Measurements from ENCODE around the gene SBDS.

SBDS gene

GRCh38 chr7:66960192-66960591 is 35.2 kb downstream of the SBDS start:
- peaks cover 17% of the 10 kb centered on the region for H3K36me3 ChIP-seq (ENCODE audit: control insufficient read depth, insufficient read depth, low read length)
- H3K27me3 ChIP-seq (replicated peaks; ENCODE audit: control insufficient read depth, insufficient read depth, low read length), result no peaks in the 10 kb centered on the region
- H3K4me3 ChIP-seq (replicated peaks; ENCODE audit: low read depth, low read length), result no peak overlapping the region
- DNase-seq (ENCODE audit: extremely low read depth, insufficient read length), result no peak
- no peak for TF ChIP-seq CTCF (IDR thresholded peaks at IDR 0.05; ENCODE audit: insufficient read depth, low read length, poor library complexity, severe bottlenecking)

GRCh38 chr7:66958538-66959350 is 36.6 kb downstream of the SBDS start:
- no peak overlapping the region for H3K4me3 ChIP-seq (replicated peaks; ENCODE audit: low read depth, low read length)
- H3K27me3 ChIP-seq (replicated peaks; ENCODE audit: control insufficient read depth, insufficient read depth, low read length), result no peaks in the 10 kb centered on the region
- TF ChIP-seq CTCF (IDR thresholded peaks at IDR 0.05; ENCODE audit: insufficient read depth, low read length, poor library complexity, severe bottlenecking), result no peak
- peaks cover 19% of the 10 kb centered on the region for H3K36me3 ChIP-seq (ENCODE audit: control insufficient read depth, insufficient read depth, low read length)
- no peak for DNase-seq (ENCODE audit: extremely low read depth, insufficient read length)

GRCh38 chr7:66957595-66958290 is 37.6 kb downstream of the SBDS start:
- no peak overlapping the region for H3K4me3 ChIP-seq (replicated peaks; ENCODE audit: low read depth, low read length)
- TF ChIP-seq CTCF (IDR thresholded peaks at IDR 0.05; ENCODE audit: insufficient read depth, low read length, poor library complexity, severe bottlenecking), result no peak
- DNase-seq (ENCODE audit: extremely low read depth, insufficient read length), result no peak
- no peaks in the 10 kb centered on the region for H3K27me3 ChIP-seq (replicated peaks; ENCODE audit: control insufficient read depth, insufficient read depth, low read length)
- peaks cover 26% of the 10 kb centered on the region for H3K36me3 ChIP-seq (ENCODE audit: control insufficient read depth, insufficient read depth, low read length)

GRCh38 chr7:66953044-66953427 is 42.4 kb downstream of the SBDS start:
- Histone ChIP-seq H3K27me3 (replicated peaks; ENCODE audit: control insufficient read depth, insufficient read depth, low read length) (no peaks in the 10 kb centered on the region), H3K36me3 (ENCODE audit: control insufficient read depth, insufficient read depth, low read length) (peaks cover 32% of the 10 kb centered on the region), H3K4me3 (replicated peaks; ENCODE audit: low read depth, low read length) (no peak overlapping the region)
- no peak for TF ChIP-seq CTCF (IDR thresholded peaks at IDR 0.05; ENCODE audit: insufficient read depth, low read length, poor library complexity, severe bottlenecking)
- DNase-seq (ENCODE audit: extremely low read depth, insufficient read length), result no peak

GRCh38 chr7:66952343-66953043 is 42.9 kb downstream of the SBDS start:
- DNase-seq (ENCODE audit: extremely low read depth, insufficient read length), result no peak

More at GRCh38 chr7:66952343-66953043, 42.9 kb downstream of the SBDS start:
- peaks cover 30% of the 10 kb centered on the region for H3K36me3 ChIP-seq (ENCODE audit: control insufficient read depth, insufficient read depth, low read length)
- no peak overlapping the region for H3K4me3 ChIP-seq (replicated peaks; ENCODE audit: low read depth, low read length)
- H3K27me3 ChIP-seq (replicated peaks; ENCODE audit: control insufficient read depth, insufficient read depth, low read length), result no peaks in the 10 kb centered on the region
- TF ChIP-seq CTCF (IDR thresholded peaks at IDR 0.05; ENCODE audit: insufficient read depth, low read length, poor library complexity, severe bottlenecking), result no peak

All from GM06990 (cell line).